HepG2 (cell line): ENCODE results near the gene CNTNAP1.

Experiments
- CTCF ChIP-seq: sonication (generic); formaldehyde crosslinking; IDR thresholded peaks from 2 replicates; pipeline ENCODE4 v1.5.0; 2020; ENCODE audit warnings: mild to moderate bottlenecking, missing genetic modification reagents, moderate library complexity
- KAT7 ChIP-seq: IDR thresholded peaks from 2 replicates; pipeline ENCODE4 v1.6.1; 2018; ENCODE audit warnings: borderline replicate concordance, missing compliant biosample characterization
- NRL ChIP-seq: sonication (generic); formaldehyde crosslinking; IDR thresholded peaks from 2 replicates; pipeline ENCODE4 v1.5.0; 2020; ENCODE audit warnings: missing genetic modification reagents, mild to moderate bottlenecking, moderate library complexity, borderline replicate concordance
- SIN3A ChIP-seq: IDR thresholded peaks from 2 replicates; pipeline ENCODE4 v1.6.1; 2011; ENCODE audit warnings: low read depth, mild to moderate bottlenecking, control low read depth, low read length, borderline replicate concordance
- SRSF1 ChIP-seq: fragments of 200-400 bp; formaldehyde crosslinking; optimal IDR thresholded peaks from 2 replicates; pipeline ENCODE3; 2017; ENCODE audit warnings: mild to moderate bottlenecking, low read depth, low read length, moderate library complexity
- SUZ12 ChIP-seq: fragments of 150-350 bp; IDR thresholded peaks from 2 replicates; pipeline ENCODE4 v1.6.1; 2014; ENCODE audit warnings: low read depth, low read length
- ZFX ChIP-seq: sonication (generic); formaldehyde crosslinking; IDR thresholded peaks from 2 replicates; pipeline ENCODE4 v1.4.0; 2020; ENCODE audit warnings: mild to moderate bottlenecking, low read depth, missing genetic modification reagents, moderate library complexity
- ZSCAN29 ChIP-seq: sonication (generic); formaldehyde crosslinking; conservative IDR thresholded peaks from 2 replicates; pipeline ENCODE4 v1.4.0; 2020; ENCODE audit warnings: mild to moderate bottlenecking, missing genetic modification reagents
- TF ChIP-seq, protein P1 (sequence below): sonication (generic); formaldehyde crosslinking; IDR thresholded peaks from 2 replicates; pipeline ENCODE4 v1.4.0; 2020; ENCODE audit warnings: missing genetic modification reagents
- TF ChIP-seq, protein P2 (sequence below): sonication (generic); formaldehyde crosslinking; IDR thresholded peaks from 2 replicates; pipeline ENCODE4 v1.4.0; 2020; ENCODE audit warnings: low read depth, missing genetic modification reagents
- TF ChIP-seq, protein P3 (sequence below): sonication (generic); formaldehyde crosslinking; conservative IDR thresholded peaks from 2 replicates; pipeline ENCODE4 v1.4.0; 2020; ENCODE audit warnings: missing genetic modification reagents

GRCh38 chr17:42676424-42677011, 5.8 kb upstream of the CNTNAP1 start, which contains the start of gene PLEKHH3:
- TF ChIP-seq SUZ12, result no peak
- TF ChIP-seq, protein P1, sequence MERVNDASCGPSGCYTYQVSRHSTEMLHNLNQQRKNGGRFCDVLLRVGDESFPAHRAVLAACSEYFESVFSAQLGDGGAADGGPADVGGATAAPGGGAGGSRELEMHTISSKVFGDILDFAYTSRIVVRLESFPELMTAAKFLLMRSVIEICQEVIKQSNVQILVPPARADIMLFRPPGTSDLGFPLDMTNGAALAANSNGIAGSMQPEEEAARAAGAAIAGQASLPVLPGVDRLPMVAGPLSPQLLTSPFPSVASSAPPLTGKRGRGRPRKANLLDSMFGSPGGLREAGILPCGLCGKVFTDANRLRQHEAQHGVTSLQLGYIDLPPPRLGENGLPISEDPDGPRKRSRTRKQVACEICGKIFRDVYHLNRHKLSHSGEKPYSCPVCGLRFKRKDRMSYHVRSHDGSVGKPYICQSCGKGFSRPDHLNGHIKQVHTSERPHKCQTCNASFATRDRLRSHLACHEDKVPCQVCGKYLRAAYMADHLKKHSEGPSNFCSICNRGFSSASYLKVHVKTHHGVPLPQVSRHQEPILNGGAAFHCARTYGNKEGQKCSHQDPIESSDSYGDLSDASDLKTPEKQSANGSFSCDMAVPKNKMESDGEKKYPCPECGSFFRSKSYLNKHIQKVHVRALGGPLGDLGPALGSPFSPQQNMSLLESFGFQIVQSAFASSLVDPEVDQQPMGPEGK (CRISPR knock-in tag), result peak; percentile 95
- TF ChIP-seq, protein P2, sequence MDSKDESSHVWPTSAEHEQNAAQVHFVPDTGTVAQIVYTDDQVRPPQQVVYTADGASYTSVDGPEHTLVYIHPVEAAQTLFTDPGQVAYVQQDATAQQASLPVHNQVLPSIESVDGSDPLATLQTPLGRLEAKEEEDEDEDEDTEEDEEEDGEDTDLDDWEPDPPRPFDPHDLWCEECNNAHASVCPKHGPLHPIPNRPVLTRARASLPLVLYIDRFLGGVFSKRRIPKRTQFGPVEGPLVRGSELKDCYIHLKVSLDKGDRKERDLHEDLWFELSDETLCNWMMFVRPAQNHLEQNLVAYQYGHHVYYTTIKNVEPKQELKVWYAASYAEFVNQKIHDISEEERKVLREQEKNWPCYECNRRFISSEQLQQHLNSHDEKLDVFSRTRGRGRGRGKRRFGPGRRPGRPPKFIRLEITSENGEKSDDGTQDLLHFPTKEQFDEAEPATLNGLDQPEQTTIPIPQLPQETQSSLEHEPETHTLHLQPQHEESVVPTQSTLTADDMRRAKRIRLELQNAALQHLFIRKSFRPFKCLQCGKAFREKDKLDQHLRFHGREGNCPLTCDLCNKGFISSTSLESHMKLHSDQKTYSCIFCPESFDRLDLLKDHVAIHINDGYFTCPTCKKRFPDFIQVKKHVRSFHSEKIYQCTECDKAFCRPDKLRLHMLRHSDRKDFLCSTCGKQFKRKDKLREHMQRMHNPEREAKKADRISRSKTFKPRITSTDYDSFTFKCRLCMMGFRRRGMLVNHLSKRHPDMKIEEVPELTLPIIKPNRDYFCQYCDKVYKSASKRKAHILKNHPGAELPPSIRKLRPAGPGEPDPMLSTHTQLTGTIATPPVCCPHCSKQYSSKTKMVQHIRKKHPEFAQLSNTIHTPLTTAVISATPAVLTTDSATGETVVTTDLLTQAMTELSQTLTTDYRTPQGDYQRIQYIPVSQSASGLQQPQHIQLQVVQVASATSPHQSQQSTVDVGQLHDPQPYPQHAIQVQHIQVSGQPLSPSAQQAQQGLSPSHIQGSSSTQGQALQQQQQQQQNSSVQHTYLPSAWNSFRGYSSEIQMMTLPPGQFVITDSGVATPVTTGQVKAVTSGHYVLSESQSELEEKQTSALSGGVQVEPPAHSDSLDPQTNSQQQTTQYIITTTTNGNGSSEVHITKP (CRISPR knock-in tag), result no peak
- TF ChIP-seq CTCF, result peak; percentile 39
- peak; percentile 41 for TF ChIP-seq ZFX (CRISPR knock-in tag)
- peak; percentile 80; the same call in 1 of the 2 replicates for TF ChIP-seq KAT7 (CRISPR knock-in tag)
- TF ChIP-seq, protein P3, sequence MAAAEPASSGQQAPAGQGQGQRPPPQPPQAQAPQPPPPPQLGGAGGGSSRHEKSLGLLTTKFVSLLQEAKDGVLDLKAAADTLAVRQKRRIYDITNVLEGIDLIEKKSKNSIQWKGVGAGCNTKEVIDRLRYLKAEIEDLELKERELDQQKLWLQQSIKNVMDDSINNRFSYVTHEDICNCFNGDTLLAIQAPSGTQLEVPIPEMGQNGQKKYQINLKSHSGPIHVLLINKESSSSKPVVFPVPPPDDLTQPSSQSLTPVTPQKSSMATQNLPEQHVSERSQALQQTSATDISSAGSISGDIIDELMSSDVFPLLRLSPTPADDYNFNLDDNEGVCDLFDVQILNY, result no peak
- no peak for TF ChIP-seq ZSCAN29
- TF ChIP-seq NRL (CRISPR knock-in tag), result peak; percentile 42
- peak; percentile 88; the same call in 1 of the 2 replicates for TF ChIP-seq SIN3A
- TF ChIP-seq SRSF1, result peak; percentile 96
